Erythroblast (primary cell): Measurements from ENCODE around the gene PLEKHM3.

Experiments
- GATA1 ChIP-seq: IDR thresholded peaks from 2 replicates; pipeline ENCODE4 v1.6.1; 2011; ENCODE audit warnings: low read depth, mild to moderate bottlenecking, control low read depth, low read length, moderate library complexity
- POLR2A ChIP-seq: IDR thresholded peaks from 2 replicates; pipeline ENCODE4 v1.6.1; 2011; ENCODE audit warnings: mild to moderate bottlenecking, low read length

GRCh38 chr2:207901401-207901800, 123.9 kb downstream of the PLEKHM3 start:
- TF ChIP-seq GATA1: no peak
- no peak for TF ChIP-seq POLR2A
